ENCODE measurements around the gene GRHPR.
"Not testable (repeated sequence)": the region's sequence is repeated elsewhere in the genome, so short reads cannot be mapped to it uniquely, and the experiment has no call there.

Gene GRHPR

DNA sequence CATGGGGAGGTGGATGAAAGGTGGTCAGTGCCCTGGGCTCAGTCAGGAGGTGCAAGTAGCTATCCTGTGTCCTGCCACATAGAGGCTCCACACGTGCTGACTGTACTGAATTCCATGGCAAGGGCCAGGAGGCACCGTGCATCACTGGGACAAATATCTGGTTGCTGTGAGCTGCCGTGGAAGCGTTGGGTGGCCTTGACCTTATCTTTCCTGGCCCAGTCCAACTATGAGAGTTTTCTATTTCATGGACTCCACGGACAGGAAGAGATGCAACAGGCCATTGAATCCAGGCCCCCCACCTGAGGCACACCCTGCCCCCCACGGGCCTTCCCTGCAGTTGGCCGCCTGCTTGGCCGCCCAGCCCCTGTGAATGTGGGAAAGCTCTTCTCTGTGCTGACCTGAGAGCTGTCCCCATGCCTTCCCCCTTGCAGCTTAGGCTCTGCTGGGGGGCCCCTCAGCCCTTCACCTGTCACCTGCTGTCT lies 1.7 kb downstream of the GRHPR start:
- DNase-seq: no peak

- no peak for DNase-seq
Measured at GRCh38 chr9:37424686-37425297, 2.3 kb downstream of the GRHPR start.

- no peak for DNase-seq
Measured at GRCh38 chr9:37425298-37425752, 2.8 kb downstream of the GRHPR start.

- not testable (repeated sequence) for DNase-seq
Measured at GRCh38 chr9:37426431-37426830, 3.9 kb downstream of the GRHPR start.

DNA sequence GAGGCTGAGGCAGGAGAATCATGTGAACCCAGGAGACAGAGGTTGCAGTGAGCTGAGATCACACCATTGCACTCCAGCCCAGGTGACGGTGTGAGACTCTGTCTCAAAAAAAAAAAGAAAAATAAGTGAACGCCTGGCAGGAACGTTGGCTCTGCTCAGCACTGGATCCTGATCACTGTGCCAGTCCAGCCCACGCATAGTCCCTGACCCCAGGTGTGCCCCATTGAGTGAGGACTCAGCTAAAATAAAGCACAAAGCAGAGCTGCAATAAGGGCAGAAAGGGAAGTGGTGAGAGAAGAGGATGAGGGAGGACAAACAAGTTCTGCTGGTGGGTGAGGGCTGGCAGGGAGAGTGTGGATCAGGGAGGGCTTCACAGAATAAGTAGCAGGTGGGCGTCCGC lies 4.3 kb downstream of the GRHPR start:
- no peak for DNase-seq

- DNase-seq: no peak
Measured at GRCh38 chr9:37428345-37428744, 5.8 kb downstream of the GRHPR start.

GRCh38 chr9:37429441-37430285 lies 7.2 kb downstream of the GRHPR start:
- no peak for DNase-seq

GRCh38 chr9:37430841-37431597 lies 8.5 kb downstream of the GRHPR start:
- no peak for DNase-seq

GRCh38 chr9:37432020-37432419 lies 9.5 kb downstream of the GRHPR start:
- DNase-seq: no peak

DNA sequence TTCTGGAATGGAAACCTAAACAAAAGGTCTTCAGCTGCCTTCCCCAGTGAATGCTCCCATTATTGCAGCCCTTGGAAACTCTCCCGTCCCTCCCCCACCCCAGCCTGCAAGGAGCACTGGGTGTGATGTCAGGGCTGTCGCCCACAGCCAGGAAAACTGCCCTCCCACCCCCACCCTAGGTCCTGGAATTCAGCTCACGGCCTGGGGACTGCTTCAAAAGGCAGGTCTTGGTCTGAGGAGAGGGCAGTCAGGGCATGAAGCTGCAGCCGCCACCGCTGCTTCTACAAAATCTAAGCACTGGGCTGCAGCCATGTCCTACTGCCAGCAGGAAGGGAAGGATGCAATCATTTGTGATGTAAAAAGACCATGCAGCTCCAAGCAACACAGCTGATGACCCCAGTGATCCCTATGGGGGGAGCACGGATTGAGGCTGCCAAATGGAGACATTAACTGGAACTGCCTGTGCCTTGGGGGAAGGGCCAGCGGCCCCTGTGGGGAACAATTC lies 11.4 kb downstream of the GRHPR start:
- DNase-seq: no peak

- no peak for DNase-seq
Measured at GRCh38 chr9:37436540-37436939, 14.0 kb downstream of the GRHPR start.

DNA sequence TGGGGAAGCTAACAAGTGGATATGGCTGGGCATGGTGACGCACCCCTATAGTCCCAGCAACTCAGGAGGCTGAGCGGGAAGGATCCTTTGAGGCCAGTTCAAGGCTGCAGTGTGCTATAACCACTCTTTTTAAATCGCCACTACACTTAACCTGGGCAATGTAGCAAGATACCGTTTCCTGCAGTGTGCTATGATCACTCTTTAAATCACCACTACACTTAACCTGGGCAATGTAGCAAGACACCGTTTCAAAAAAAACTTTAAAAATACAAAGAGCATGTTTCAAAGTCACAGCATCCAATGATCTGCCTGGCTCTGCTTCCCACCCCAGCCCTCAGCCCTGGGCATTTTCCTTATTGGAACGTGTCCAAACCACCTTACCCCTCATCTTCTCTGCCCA lies 14.5 kb downstream of the GRHPR start:
- DNase-seq: no peak

DNA sequence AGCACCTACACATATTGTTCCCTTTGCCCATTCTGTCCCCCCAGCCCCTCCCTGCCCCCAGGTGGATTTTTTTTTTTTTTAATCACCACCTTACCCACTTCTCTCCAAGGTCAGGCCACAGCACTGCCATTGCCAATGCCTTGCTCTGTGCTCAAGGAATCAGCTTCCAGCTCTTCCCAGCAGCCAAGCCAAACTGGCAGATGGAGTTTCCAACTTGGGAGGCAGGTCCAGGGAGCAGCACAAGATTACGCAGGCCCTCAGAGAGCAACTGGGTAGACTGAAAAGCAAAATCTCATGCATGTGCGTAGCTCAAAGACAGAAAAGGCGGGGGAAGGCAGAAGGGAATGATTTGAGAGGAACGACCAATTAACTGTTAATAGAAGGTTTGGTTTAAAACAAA lies 15.1 kb downstream of the GRHPR start:
- DNase-seq: no peak

GRCh38 chr9:37438359-37438758 lies 15.9 kb downstream of the GRHPR start:
- no peak for DNase-seq

- no peak for DNase-seq
Measured at GRCh38 chr9:37441776-37442370, 19.4 kb downstream of the GRHPR start.

DNA sequence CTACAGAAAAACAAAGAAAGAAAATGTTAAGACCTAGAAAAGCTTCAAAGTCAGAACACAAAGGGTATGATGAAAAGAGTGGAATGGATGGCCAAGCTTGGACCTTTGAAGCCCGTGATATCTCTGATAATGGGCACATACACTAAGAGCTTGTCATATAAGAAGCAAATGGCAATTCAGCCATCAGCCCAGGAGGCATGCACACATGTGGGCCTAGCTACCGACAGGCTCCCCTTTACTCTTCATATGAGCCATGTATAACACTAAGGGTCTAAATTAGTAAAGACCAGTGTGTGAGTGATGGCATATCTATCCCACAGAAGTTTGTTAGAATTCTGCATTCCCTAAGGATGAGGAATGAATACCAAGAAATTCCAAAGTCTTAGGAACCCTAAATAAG lies 20.1 kb downstream of the GRHPR start:
- no peak for DNase-seq

DNA sequence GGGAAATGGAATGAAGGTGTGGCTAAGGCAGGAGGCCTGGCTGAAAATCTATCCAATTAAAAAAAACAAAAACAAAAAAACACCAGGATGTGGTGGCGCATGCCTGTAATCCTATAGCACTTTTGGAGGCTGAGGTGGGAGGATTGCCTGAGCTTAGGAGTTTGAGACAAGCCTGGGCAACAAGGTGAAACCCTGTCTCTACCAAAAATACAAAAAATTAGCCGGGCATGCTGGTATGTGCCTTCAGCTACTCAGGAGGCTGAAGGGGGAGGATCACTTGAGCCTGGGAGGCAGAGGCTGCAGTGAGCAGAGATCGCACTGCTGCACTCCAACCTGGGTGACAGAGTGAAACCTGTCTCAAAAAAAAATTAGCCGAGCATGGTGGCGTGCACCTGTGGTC lies 21.1 kb downstream of the GRHPR start:
- no peak for DNase-seq

GRCh38 chr9:37444890-37445289 lies 22.4 kb downstream of the GRHPR start:
- DNase-seq: no peak

- DNase-seq: no peak
Measured at GRCh38 chr9:37445832-37446231, 23.3 kb downstream of the GRHPR start.

GRCh38 chr9:37446401-37446800 lies 23.9 kb downstream of the GRHPR start:
- no peak for DNase-seq

DNA sequence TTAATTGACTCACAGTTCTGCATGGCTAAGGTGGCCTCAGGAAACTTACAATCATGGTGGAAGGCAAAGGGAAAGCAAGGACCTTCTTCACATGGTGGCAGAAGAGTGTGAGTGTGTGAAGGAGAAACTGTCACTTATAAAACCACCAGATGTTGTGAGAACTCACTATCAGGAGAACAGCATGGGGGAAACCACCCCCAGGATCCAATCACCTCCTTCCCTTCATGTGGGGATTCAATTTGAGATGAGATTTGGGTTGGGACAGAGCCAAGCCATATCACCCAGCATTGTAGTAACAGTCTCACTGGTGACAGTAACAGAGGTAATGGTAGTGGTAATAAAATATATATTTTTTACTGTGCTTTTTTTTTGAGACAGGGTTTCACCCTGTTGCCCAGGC lies 24.6 kb downstream of the GRHPR start:
- DNase-seq: no peak

GRCh38 chr9:37449862-37450632 lies 27.6 kb downstream of the GRHPR start:
- no peak for DNase-seq
